ENCODE measurements around the gene DOC2B.

DNA sequence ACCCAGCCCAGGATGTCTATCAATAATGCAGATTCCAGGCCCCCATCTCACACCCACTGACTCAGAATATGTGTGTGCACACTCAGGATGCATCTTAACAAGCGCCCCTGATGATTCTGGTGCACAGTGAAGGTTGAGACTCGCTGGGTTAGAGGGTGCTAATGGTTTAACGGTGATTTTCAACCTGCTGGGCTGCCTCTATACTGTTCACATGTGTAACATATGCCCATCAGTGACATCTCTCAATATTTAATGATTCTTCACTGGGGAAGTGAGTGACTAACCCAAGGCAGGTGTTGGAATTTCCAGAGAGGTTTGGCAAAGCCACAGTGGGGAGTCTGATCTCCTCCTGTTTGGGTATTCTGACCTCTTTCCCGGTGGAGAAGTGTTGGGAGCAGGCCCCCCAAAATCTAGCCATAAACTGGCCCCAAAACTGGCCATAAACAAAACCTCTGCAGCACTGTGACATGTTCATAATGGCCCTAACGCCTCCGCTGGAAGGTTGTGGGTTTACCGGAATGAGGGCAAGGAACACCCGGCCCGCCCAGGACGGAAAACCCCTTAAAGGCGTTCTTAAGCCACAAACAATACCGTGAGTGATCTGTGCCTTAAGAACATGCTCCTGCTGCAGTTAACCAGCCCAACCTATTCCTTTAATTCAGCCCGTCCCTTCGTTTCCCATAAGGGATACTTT, 4.1 kb upstream of the DOC2B start:
- no peak for TF ChIP-seq NRF1 (IDR thresholded peaks at IDR 0.05; ENCODE audit: low read depth, low read length)
- TF ChIP-seq RXRA (IDR thresholded peaks at IDR 0.05; ENCODE audit: borderline replicate concordance, low read depth), result no peak
- TF ChIP-seq EZH2phosphoT487 (IDR thresholded peaks at IDR 0.05; ENCODE audit: borderline replicate concordance, low read depth), result no peak
- TF ChIP-seq, protein P1, sequence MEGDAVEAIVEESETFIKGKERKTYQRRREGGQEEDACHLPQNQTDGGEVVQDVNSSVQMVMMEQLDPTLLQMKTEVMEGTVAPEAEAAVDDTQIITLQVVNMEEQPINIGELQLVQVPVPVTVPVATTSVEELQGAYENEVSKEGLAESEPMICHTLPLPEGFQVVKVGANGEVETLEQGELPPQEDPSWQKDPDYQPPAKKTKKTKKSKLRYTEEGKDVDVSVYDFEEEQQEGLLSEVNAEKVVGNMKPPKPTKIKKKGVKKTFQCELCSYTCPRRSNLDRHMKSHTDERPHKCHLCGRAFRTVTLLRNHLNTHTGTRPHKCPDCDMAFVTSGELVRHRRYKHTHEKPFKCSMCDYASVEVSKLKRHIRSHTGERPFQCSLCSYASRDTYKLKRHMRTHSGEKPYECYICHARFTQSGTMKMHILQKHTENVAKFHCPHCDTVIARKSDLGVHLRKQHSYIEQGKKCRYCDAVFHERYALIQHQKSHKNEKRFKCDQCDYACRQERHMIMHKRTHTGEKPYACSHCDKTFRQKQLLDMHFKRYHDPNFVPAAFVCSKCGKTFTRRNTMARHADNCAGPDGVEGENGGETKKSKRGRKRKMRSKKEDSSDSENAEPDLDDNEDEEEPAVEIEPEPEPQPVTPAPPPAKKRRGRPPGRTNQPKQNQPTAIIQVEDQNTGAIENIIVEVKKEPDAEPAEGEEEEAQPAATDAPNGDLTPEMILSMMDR (IDR thresholded peaks at IDR 0.05), result no peak
- TF ChIP-seq, protein P2, sequence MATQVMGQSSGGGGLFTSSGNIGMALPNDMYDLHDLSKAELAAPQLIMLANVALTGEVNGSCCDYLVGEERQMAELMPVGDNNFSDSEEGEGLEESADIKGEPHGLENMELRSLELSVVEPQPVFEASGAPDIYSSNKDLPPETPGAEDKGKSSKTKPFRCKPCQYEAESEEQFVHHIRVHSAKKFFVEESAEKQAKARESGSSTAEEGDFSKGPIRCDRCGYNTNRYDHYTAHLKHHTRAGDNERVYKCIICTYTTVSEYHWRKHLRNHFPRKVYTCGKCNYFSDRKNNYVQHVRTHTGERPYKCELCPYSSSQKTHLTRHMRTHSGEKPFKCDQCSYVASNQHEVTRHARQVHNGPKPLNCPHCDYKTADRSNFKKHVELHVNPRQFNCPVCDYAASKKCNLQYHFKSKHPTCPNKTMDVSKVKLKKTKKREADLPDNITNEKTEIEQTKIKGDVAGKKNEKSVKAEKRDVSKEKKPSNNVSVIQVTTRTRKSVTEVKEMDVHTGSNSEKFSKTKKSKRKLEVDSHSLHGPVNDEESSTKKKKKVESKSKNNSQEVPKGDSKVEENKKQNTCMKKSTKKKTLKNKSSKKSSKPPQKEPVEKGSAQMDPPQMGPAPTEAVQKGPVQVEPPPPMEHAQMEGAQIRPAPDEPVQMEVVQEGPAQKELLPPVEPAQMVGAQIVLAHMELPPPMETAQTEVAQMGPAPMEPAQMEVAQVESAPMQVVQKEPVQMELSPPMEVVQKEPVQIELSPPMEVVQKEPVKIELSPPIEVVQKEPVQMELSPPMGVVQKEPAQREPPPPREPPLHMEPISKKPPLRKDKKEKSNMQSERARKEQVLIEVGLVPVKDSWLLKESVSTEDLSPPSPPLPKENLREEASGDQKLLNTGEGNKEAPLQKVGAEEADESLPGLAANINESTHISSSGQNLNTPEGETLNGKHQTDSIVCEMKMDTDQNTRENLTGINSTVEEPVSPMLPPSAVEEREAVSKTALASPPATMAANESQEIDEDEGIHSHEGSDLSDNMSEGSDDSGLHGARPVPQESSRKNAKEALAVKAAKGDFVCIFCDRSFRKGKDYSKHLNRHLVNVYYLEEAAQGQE (IDR thresholded peaks at IDR 0.05; ENCODE audit: low read depth, low read length), result no peak
- no peak for TF ChIP-seq MXI1 (IDR thresholded peaks at IDR 0.05; ENCODE audit: low read depth, low read length)
- TF ChIP-seq POLR2AphosphoS5 (IDR thresholded peaks at IDR 0.05; ENCODE audit: low read depth, low read length), result no peak
- TF ChIP-seq EP300 (IDR thresholded peaks at IDR 0.05; ENCODE audit: borderline replicate concordance in 1 of 2, low read depth in 1 of 2, low read length in 1 of 2), result no peak
- no peak for TF ChIP-seq RCOR1 (IDR thresholded peaks at IDR 0.05; ENCODE audit: low read length)
- TF ChIP-seq GATA2 (CRISPR knock-in tag; IDR thresholded peaks at IDR 0.05), result no peak
- TF ChIP-seq, protein P3, sequence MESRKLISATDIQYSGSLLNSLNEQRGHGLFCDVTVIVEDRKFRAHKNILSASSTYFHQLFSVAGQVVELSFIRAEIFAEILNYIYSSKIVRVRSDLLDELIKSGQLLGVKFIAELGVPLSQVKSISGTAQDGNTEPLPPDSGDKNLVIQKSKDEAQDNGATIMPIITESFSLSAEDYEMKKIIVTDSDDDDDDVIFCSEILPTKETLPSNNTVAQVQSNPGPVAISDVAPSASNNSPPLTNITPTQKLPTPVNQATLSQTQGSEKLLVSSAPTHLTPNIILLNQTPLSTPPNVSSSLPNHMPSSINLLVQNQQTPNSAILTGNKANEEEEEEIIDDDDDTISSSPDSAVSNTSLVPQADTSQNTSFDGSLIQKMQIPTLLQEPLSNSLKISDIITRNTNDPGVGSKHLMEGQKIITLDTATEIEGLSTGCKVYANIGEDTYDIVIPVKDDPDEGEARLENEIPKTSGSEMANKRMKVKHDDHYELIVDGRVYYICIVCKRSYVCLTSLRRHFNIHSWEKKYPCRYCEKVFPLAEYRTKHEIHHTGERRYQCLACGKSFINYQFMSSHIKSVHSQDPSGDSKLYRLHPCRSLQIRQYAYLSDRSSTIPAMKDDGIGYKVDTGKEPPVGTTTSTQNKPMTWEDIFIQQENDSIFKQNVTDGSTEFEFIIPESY (IDR thresholded peaks at IDR 0.05; ENCODE audit: borderline replicate concordance, low read depth), result no peak
